RPMI8226 (cell line): ENCODE results near the gene HSDL2.
"Not testable (repeated sequence)": the region's sequence is repeated elsewhere in the genome, so short reads cannot be mapped to it uniquely, and the experiment has no call there.

Source experiments
- DNase-seq: peaks from one replicate; pipeline ENCODE4 v3.0.0-alpha.2; 2015

Gene HSDL2

GRCh38 chr9:112380102-112380824, at the start of gene HSDL2:
Gene HSDL2, plus strand, starts transcription at chr9:112380108. Its CDS starts 56 bp downstream, at chr9:112380164.
- peak; percentile 22 for DNase-seq

GRCh38 chr9:112331674-112331952, 48.3 kb upstream of the HSDL2 start:
- no peak for DNase-seq

GRCh38 chr9:112332214-112332613, 47.7 kb upstream of the HSDL2 start:
- no peak for DNase-seq

- DNase-seq, result no peak
Observed at GRCh38 chr9:112332674-112332976, 47.3 kb upstream of the HSDL2 start.

- peak; percentile 77 for DNase-seq
Observed at GRCh38 chr9:112332977-112333638, 46.8 kb upstream of the HSDL2 start, which contains the start of gene PTBP3. Gene PTBP3, minus strand, starts transcription at chr9:112333619. Its CDS starts 35,754 bp downstream, at chr9:112297865.

- DNase-seq, result peak; percentile 95
Observed at GRCh38 chr9:112333639-112334431, 46.1 kb upstream of the HSDL2 start.

- DNase-seq, result peak; percentile 14
Observed at GRCh38 chr9:112334432-112334841, 45.5 kb upstream of the HSDL2 start.

- DNase-seq, result no peak
Observed at GRCh38 chr9:112337547-112337946, 42.4 kb upstream of the HSDL2 start.

GRCh38 chr9:112338561-112338960, 41.3 kb upstream of the HSDL2 start:
- no peak for DNase-seq

- DNase-seq, result no peak
Observed at GRCh38 chr9:112339886-112340285, 40.0 kb upstream of the HSDL2 start.

- no peak for DNase-seq
Observed at GRCh38 chr9:112341730-112342129, 38.2 kb upstream of the HSDL2 start.

GRCh38 chr9:112348257-112349007, 31.5 kb upstream of the HSDL2 start:
- DNase-seq, result peak; percentile 61

- no peak for DNase-seq
Observed at GRCh38 chr9:112349008-112349333, 30.9 kb upstream of the HSDL2 start.

GRCh38 chr9:112351184-112351583, 28.7 kb upstream of the HSDL2 start:
- no peak for DNase-seq

- no peak for DNase-seq
Observed at GRCh38 chr9:112352209-112352608, 27.7 kb upstream of the HSDL2 start.

- DNase-seq, result no peak
Observed at GRCh38 chr9:112354081-112354743, 25.7 kb upstream of the HSDL2 start.

GRCh38 chr9:112355427-112355897, 24.4 kb upstream of the HSDL2 start:
- DNase-seq, result no peak

- no peak for DNase-seq
Observed at GRCh38 chr9:112360047-112360804, 19.7 kb upstream of the HSDL2 start.

GRCh38 chr9:112361601-112362000, 18.3 kb upstream of the HSDL2 start:
- peak; percentile 44 for DNase-seq

GRCh38 chr9:112364761-112365160, 15.1 kb upstream of the HSDL2 start:
- no peak for DNase-seq

- DNase-seq, result not testable (repeated sequence)
Observed at GRCh38 chr9:112365257-112365656, 14.7 kb upstream of the HSDL2 start.

GRCh38 chr9:112366591-112366990, 13.3 kb upstream of the HSDL2 start:
- DNase-seq, result no peak
